Naive thymus-derived CD4-positive, alpha-beta T cell (primary cell): Measurements from ENCODE around the gene PDP2. TPM values are rescaled to one million over a fixed set of nuclear protein-coding genes. Genes with fewer than 3 reads are reported as not detected.

Experiments
- ATAC-seq: fragments of 150-1000 bp; cut with Tn5 transposase; 2 replicates; pipeline ENCODE4 v1.10.0; 2021; ENCODE audit warnings: mild to moderate bottlenecking, moderate library complexity
- CTCF ChIA-PET: fragments of 350-600 bp; sonication (Branson Sonifier 250); formaldehyde crosslinking; loops from one replicate; lab custom pipeline; 2021; ENCODE audit warnings: antibody characterized with exemption; lab: Charles Lee
- POLR2A ChIA-PET: fragments of 350-600 bp; sonication (Branson Sonifier 250); formaldehyde crosslinking; loops from one replicate; lab custom pipeline; 2021; ENCODE audit warnings: antibody characterized with exemption, inconsistent platforms; lab: Charles Lee
- DNase-seq, 9 donors: peaks; one replicate each; pipeline versions ENCODE4 v3.0.0 to v3.0.0-alpha.2; 2020 to 2022; ENCODE audit warnings: mixed read lengths in 1 of 9
- H3K27ac ChIP-seq: one replicate; pipeline ENCODE4 v1.7.0; 2013; ENCODE audit warnings: mild to moderate bottlenecking, low read depth, low read length, moderate library complexity
- H3K27me3 ChIP-seq, 2 donors: one replicate each; pipeline ENCODE4 v1.7.0; 2013; ENCODE audit warnings: low read length in 2 of 2, mild to moderate bottlenecking in 2 of 2, moderate library complexity in 2 of 2; ENCODE audit not compliant: control insufficient read depth in 2 of 2, insufficient read depth in 2 of 2
- H3K36me3 ChIP-seq, 3 experiments: 1 replicate in 2 of 3; 2 replicates in 1 of 3; pipeline ENCODE4 v1.7.0; 2013; ENCODE audit warnings: low read length in 3 of 3, mild to moderate bottlenecking in 3 of 3, moderate library complexity in 1 of 3; ENCODE audit not compliant: insufficient read depth in 3 of 3, control insufficient read depth in 2 of 3
- H3K4me1 ChIP-seq, 2 donors: one replicate each; pipeline ENCODE4 v1.7.0; 2013; ENCODE audit warnings: low read length in 2 of 2, mild to moderate bottlenecking in 2 of 2, moderate library complexity in 1 of 2; ENCODE audit not compliant: control insufficient read depth in 2 of 2, insufficient read depth in 2 of 2
- H3K4me3 ChIP-seq: 2 replicates; pipeline ENCODE4 v1.7.0; 2013; ENCODE audit warnings: mild to moderate bottlenecking, low read length
- H3K9me3 ChIP-seq, 3 experiments: 1 replicate in 2 of 3; 2 replicates in 1 of 3; pipeline ENCODE4 v1.7.0; 2013; ENCODE audit warnings: low read length in 3 of 3; ENCODE audit not compliant: control insufficient read depth in 2 of 3
- H3K27ac Mint-ChIP-seq, 9 donors: one replicate each; pipeline ENCODE4 v1.8.0; 2020 to 2022; ENCODE audit warnings: mixed read lengths in 9 of 9, mild to moderate bottlenecking in 8 of 9, moderate library complexity in 5 of 9, inconsistent platforms in 2 of 9
- H3K27me3 Mint-ChIP-seq, 5 donors: one replicate each; pipeline ENCODE4 v1.8.0; 2021 to 2022; ENCODE audit warnings: mixed read lengths in 5 of 5, mild to moderate bottlenecking in 1 of 5
- H3K36me3 Mint-ChIP-seq, 5 donors: one replicate each; pipeline ENCODE4 v1.8.0; 2020 to 2022; ENCODE audit warnings: mixed read lengths in 5 of 5, mild to moderate bottlenecking in 3 of 5, inconsistent platforms in 1 of 5
- H3K4me1 Mint-ChIP-seq, 7 donors: one replicate each; pipeline ENCODE4 v1.8.0; 2020 to 2022; ENCODE audit warnings: mixed read lengths in 7 of 7, mild to moderate bottlenecking in 3 of 7, inconsistent platforms in 1 of 7
- H3K4me3 Mint-ChIP-seq, 10 donors: one replicate each; pipeline ENCODE4 v1.8.0; 2020 to 2022; ENCODE audit warnings: mild to moderate bottlenecking in 10 of 10, mixed read lengths in 10 of 10, moderate library complexity in 6 of 10, inconsistent platforms in 2 of 10
- H3K9me3 Mint-ChIP-seq, 11 donors: one replicate each; pipeline ENCODE4 v1.8.0; 2020 to 2022; ENCODE audit warnings: mixed read lengths in 11 of 11, mild to moderate bottlenecking in 4 of 11, inconsistent platforms in 1 of 11, moderate library complexity in 1 of 11
- intact Hi-C, 2 donors: fragments of 100-400 bp; cut with micrococcal nuclease; formaldehyde crosslinking; loops; one replicate each; pipeline ENCODE4 v1.15.1; 2023
- polyA plus RNA-seq, 2 donors: library from polyadenylated mRNA; unstranded; fragments of 300-500 nt; fragmentation: Illumina TruSeq; gene quantifications; one replicate each; pipeline ENCODE4 v1.2.3, GENCODE V29; 2021
- total RNA-seq, 6 experiments: library from RNA in 5 of 6; stranded (reverse) in 5 of 6; gene quantifications; 1 replicate in 5 of 6; 2 replicates in 1 of 6; pipeline ENCODE4 v1.2.3 and lab custom pipeline; 2021 to 2026

Gene PDP2
- total and polyA plus RNA-seq, 7 experiments from 2014 or later = 1.6 to 24.0 (median 6.5) TPM

GRCh38 chr16:66920299-66920590, 39.9 kb downstream of the PDP2 start:
- ChIA-PET CTCF (no interaction called here), POLR2A (no interaction called here)
- DNase-seq (no peak), ATAC-seq (no peak)
- Mint-ChIP-seq H3K4me1 (peaks cover 0 to 5% (median 0%) of the 10 kb centered on the region in 7 donors), H3K4me3 (no peak overlapping the region), H3K36me3 (no peaks in the 10 kb centered on the region), H3K9me3 (peaks cover 0 to 1% (median 0%) of the 10 kb centered on the region in 11 donors), H3K27ac (no peak overlapping the region), H3K27me3 (peaks cover 12 to 32% (median 19%) of the 10 kb centered on the region in 5 donors)
- peaks cover 0 to 6% of the 10 kb centered on the region in 2 donors for H3K27me3 ChIP-seq
- no peaks in the 10 kb centered on the region for H3K9me3 ChIP-seq
- intact Hi-C loops = no loop called here
- no peaks in the 10 kb centered on the region for H3K4me1 ChIP-seq
- no peaks in the 10 kb centered on the region for H3K36me3 ChIP-seq
- no peak overlapping the region for H3K4me3 ChIP-seq
- H3K27ac ChIP-seq = no peak overlapping the region

GRCh38 chr16:66920924-66921680, 40.8 kb downstream of the PDP2 start:
- no peaks in the 10 kb centered on the region for H3K36me3 ChIP-seq
- Mint-ChIP-seq H3K4me1 (peaks cover 0 to 6% (median 5%) of the 10 kb centered on the region in 7 donors), H3K27ac (no peak overlapping the region), H3K36me3 (no peaks in the 10 kb centered on the region), H3K27me3 (peaks cover 18 to 40% (median 24%) of the 10 kb centered on the region in 5 donors), H3K4me3 (no peak overlapping the region), H3K9me3 (peaks cover 0 to 1% (median 0%) of the 10 kb centered on the region in 11 donors)
- ATAC-seq (no peak), DNase-seq (no peak)
- intact Hi-C loops = no loop called here
- ChIA-PET CTCF (interaction anchor here (0.7 kb wide), 1 partner anchor 47 kb away, joined by 3 read pairs; no protein-coding TSS in a partner anchor), POLR2A (no interaction called here)
- H3K4me3 ChIP-seq = no peak overlapping the region
- H3K4me1 ChIP-seq = no peaks in the 10 kb centered on the region
- no peak overlapping the region for H3K27ac ChIP-seq
- H3K27me3 ChIP-seq = peaks cover 0 to 13% of the 10 kb centered on the region in 2 donors
- H3K9me3 ChIP-seq = no peaks in the 10 kb centered on the region

- Histone ChIP-seq H3K9me3 (no peaks in the 10 kb centered on the region), H3K4me1 (no peaks in the 10 kb centered on the region), H3K27me3 (peaks cover 0 to 13% of the 10 kb centered on the region in 2 donors), H3K27ac (no peak overlapping the region), H3K4me3 (no peak overlapping the region), H3K36me3 (no peaks in the 10 kb centered on the region)
- ChIA-PET CTCF (no interaction called here), POLR2A (no interaction called here)
- DNase-seq (no peak), ATAC-seq (no peak)
- Mint-ChIP-seq H3K4me1 (peaks cover 0 to 6% (median 5%) of the 10 kb centered on the region in 7 donors), H3K27me3 (peaks cover 18 to 43% (median 24%) of the 10 kb centered on the region in 5 donors), H3K9me3 (no peaks in the 10 kb centered on the region), H3K4me3 (no peak overlapping the region), H3K27ac (no peak overlapping the region), H3K36me3 (no peaks in the 10 kb centered on the region)
- intact Hi-C loops = no loop called here
Observed at GRCh38 chr16:66921729-66922450, 41.6 kb downstream of the PDP2 start.

GRCh38 chr16:66923247-66923731, 43.0 kb downstream of the PDP2 start:
- Mint-ChIP-seq H3K9me3 (no peaks in the 10 kb centered on the region), H3K36me3 (peaks cover 0 to 3% (median 0%) of the 10 kb centered on the region in 5 donors), H3K27me3 (peaks cover 18 to 45% (median 24%) of the 10 kb centered on the region in 5 donors), H3K4me1 (peaks cover 0 to 16% (median 5%) of the 10 kb centered on the region in 7 donors), H3K4me3 (no peak overlapping the region), H3K27ac (no peak overlapping the region)
- ChIA-PET POLR2A (no interaction called here), CTCF (no interaction called here)
- H3K4me1 ChIP-seq = no peaks in the 10 kb centered on the region
- ATAC-seq (no peak), DNase-seq (no peak)
- no peaks in the 10 kb centered on the region for H3K36me3 ChIP-seq
- no peaks in the 10 kb centered on the region for H3K9me3 ChIP-seq
- no peak overlapping the region for H3K27ac ChIP-seq
- intact Hi-C loops = no loop called here
- peaks cover 0 to 13% of the 10 kb centered on the region in 2 donors for H3K27me3 ChIP-seq
- no peak overlapping the region for H3K4me3 ChIP-seq

- peaks cover 0 to 13% of the 10 kb centered on the region in 2 donors for H3K27me3 ChIP-seq
- no peaks in the 10 kb centered on the region for H3K4me1 ChIP-seq
- ChIA-PET CTCF (no interaction called here), POLR2A (no interaction called here)
- no peak overlapping the region for H3K27ac ChIP-seq
- H3K9me3 ChIP-seq = no peaks in the 10 kb centered on the region
- Mint-ChIP-seq H3K4me3 (peak overlapping the region in 2 of 10 donors; percentile 3 to 52), H3K4me1 (peaks cover 0 to 20% (median 5%) of the 10 kb centered on the region in 7 donors), H3K9me3 (no peaks in the 10 kb centered on the region), H3K36me3 (peaks cover 0 to 3% (median 0%) of the 10 kb centered on the region in 5 donors), H3K27ac (no peak overlapping the region), H3K27me3 (peaks cover 18 to 45% (median 24%) of the 10 kb centered on the region in 5 donors)
- no peaks in the 10 kb centered on the region for H3K36me3 ChIP-seq
- intact Hi-C loops = no loop called here
- DNase-seq = no peak
- no peak for ATAC-seq
- H3K4me3 ChIP-seq = no peak overlapping the region
Observed at GRCh38 chr16:66923866-66924265, 43.6 kb downstream of the PDP2 start.

GRCh38 chr16:66924527-66925321, 44.4 kb downstream of the PDP2 start:
- Mint-ChIP-seq H3K27me3 (peaks cover 18 to 43% (median 22%) of the 10 kb centered on the region in 5 donors), H3K4me1 (peaks cover 0 to 24% (median 5%) of the 10 kb centered on the region in 7 donors), H3K4me3 (peak overlapping the region in 8 of 10 donors; percentile 33 to 74 (median 64)), H3K9me3 (no peaks in the 10 kb centered on the region), H3K27ac (no peak overlapping the region), H3K36me3 (peaks cover 0 to 3% (median 0%) of the 10 kb centered on the region in 5 donors)
- ATAC-seq = peak; percentile 79
- intact Hi-C loops = loop anchor here in 1 of 2 donors (1.0 to 5.0 kb wide), 2 partner anchors 29 to 92 kb away; partner anchors contain the start of gene NAE1
- H3K4me1 ChIP-seq = no peaks in the 10 kb centered on the region
- no peaks in the 10 kb centered on the region for H3K9me3 ChIP-seq
- ChIA-PET POLR2A (no interaction called here), CTCF (no interaction called here)
- DNase-seq = peak in 5 of 9 donors; percentile 18 to 71 (median 34)
- no peak overlapping the region for H3K27ac ChIP-seq
- H3K36me3 ChIP-seq = no peaks in the 10 kb centered on the region
- peaks cover 0 to 13% of the 10 kb centered on the region in 2 donors for H3K27me3 ChIP-seq
- no peak overlapping the region for H3K4me3 ChIP-seq
